T-helper 17 cell (primary cell): ENCODE results near the gene SECISBP2. TPM values are rescaled to one million over a fixed set of nuclear protein-coding genes. Genes with fewer than 3 reads are reported as not detected.
A peak's percentile ranks its signal among the peaks of the same experiment; 100 is the strongest.

Experiments used
- ATAC-seq: fragments of 150-1000 bp; cut with Tn5 transposase; 2 replicates; pipeline ENCODE4 v1.10.0; 2021; ENCODE audit warnings: mild to moderate bottlenecking, moderate library complexity
- DNase-seq, 3 donors: peaks; one replicate each; pipeline versions ENCODE4 v3.0.0 to v3.0.0-alpha.2; 2020 to 2021
- H3K9me3 ChIP-seq: one replicate; pipeline ENCODE4 v1.7.0; 2013; ENCODE audit warnings: low read length, mild to moderate bottlenecking; ENCODE audit not compliant: control insufficient read depth, poor library complexity, severe bottlenecking
- H3K27ac Mint-ChIP-seq: one replicate; pipeline ENCODE4 v1.8.0; 2022; ENCODE audit warnings: mild to moderate bottlenecking, moderate library complexity, mixed read lengths
- H3K27me3 Mint-ChIP-seq: one replicate; pipeline ENCODE4 v1.8.0; 2022; ENCODE audit warnings: mixed read lengths
- H3K36me3 Mint-ChIP-seq: one replicate; pipeline ENCODE4 v1.8.0; 2022; ENCODE audit warnings: low read depth, mixed read lengths
- H3K4me1 Mint-ChIP-seq: one replicate; pipeline ENCODE4 v1.8.0; 2022; ENCODE audit warnings: mild to moderate bottlenecking, mixed read lengths
- H3K4me3 Mint-ChIP-seq: one replicate; pipeline ENCODE4 v1.8.0; 2022; ENCODE audit warnings: mild to moderate bottlenecking, moderate library complexity, mixed read lengths
- total RNA-seq, 4 donors: library from RNA in 2 of 4; stranded (reverse) in 2 of 4; gene quantifications; one replicate each; pipeline ENCODE4 v1.2.3 and lab custom pipeline; 2022 to 2026

Gene SECISBP2
- total RNA-seq, 2 donors from 2014 or later: 106 to 115 TPM

- no peak for DNase-seq
- peak overlapping the region; percentile 92 for H3K27ac Mint-ChIP-seq
- ATAC-seq: no peak
- peak overlapping the region; percentile 70 for H3K4me3 Mint-ChIP-seq
- H3K4me1 Mint-ChIP-seq: peaks cover 53% of the 10 kb centered on the region
- peaks cover 5% of the 10 kb centered on the region for H3K36me3 Mint-ChIP-seq
- H3K27me3 Mint-ChIP-seq: no peaks in the 10 kb centered on the region
- H3K9me3 ChIP-seq: no peaks in the 10 kb centered on the region
Measured at GRCh38 chr9:89405826-89406225, 87.5 kb downstream of the SECISBP2 start.

- peaks cover 58% of the 10 kb centered on the region for H3K4me1 Mint-ChIP-seq
- peaks cover 5% of the 10 kb centered on the region for H3K36me3 Mint-ChIP-seq
- ATAC-seq: no peak
- DNase-seq: no peak
- peak overlapping the region; percentile 92 for H3K27ac Mint-ChIP-seq
- H3K27me3 Mint-ChIP-seq: no peaks in the 10 kb centered on the region
- peak overlapping the region; percentile 70 for H3K4me3 Mint-ChIP-seq
- H3K9me3 ChIP-seq: no peaks in the 10 kb centered on the region
Measured at GRCh38 chr9:89407070-89407469, 88.8 kb downstream of the SECISBP2 start.

GRCh38 chr9:89408628-89409101 is 90.4 kb downstream of the SECISBP2 start:
- H3K9me3 ChIP-seq: no peaks in the 10 kb centered on the region
- H3K36me3 Mint-ChIP-seq: peaks cover 5% of the 10 kb centered on the region
- peak; percentile 93 for ATAC-seq

More at GRCh38 chr9:89408628-89409101, 90.4 kb downstream of the SECISBP2 start:
- peak; percentile 43 to 61 (median 53) for DNase-seq
- Mint-ChIP-seq H3K4me3 (peak overlapping the region; percentile 87), H3K27ac (peak overlapping the region; percentile 92), H3K4me1 (peaks cover 65% of the 10 kb centered on the region), H3K27me3 (no peaks in the 10 kb centered on the region)

Other genes with a start within 250 kb of the SECISBP2 start
- not detected for gene SHC3, start 139.7 kb upstream of the SECISBP2 start, total RNA-seq
- 10 to 100 TPM; 11.9 to 18.1 TPM for gene CKS2, start 7.3 kb upstream of the SECISBP2 start, total RNA-seq
- gene SEMA4D, start 179.6 kb downstream of the SECISBP2 start, total RNA-seq: 100 to 1,000 TPM; 250 to 312 TPM